Panc1 (cell line): ENCODE data around the gene OR1L1. TPM values are rescaled to one million over a fixed set of nuclear protein-coding genes. Genes with fewer than 3 reads are reported as not detected.
A peak's percentile ranks its signal among the peaks of the same experiment; 100 is the strongest.

Experiments
- ATAC-seq: fragments of 200-7000 bp; cut with Tn5 transposase; 2 replicates; pipeline ENCODE4 v1.9.1; 2020; ENCODE audit warnings: mild to moderate bottlenecking, moderate library complexity
- BruUV-seq: library from RNA; stranded (reverse); fragments of 400-500 nt; replicated peaks from 2 replicates; lab custom pipeline; 2021; lab: Mats Ljungman, UMichigan
- CTCF ChIA-PET: fragments of 300-600 bp; sonication (Branson Sonifier 250); formaldehyde crosslinking; loops from one replicate; lab custom pipeline; 2022; ENCODE audit warnings: antibody characterized with exemption; lab: Charles Lee
- POLR2A ChIA-PET: fragments of 300-600 bp; sonication (Branson Sonifier 250); formaldehyde crosslinking; loops from one replicate; lab custom pipeline; 2022; ENCODE audit warnings: antibody characterized with exemption; lab: Charles Lee
- DNase-seq: peaks from one replicate; pipeline ENCODE4 v3.0.0-alpha.2; 2010; ENCODE audit warnings: low read depth, low spot score
- H3K27ac ChIP-seq: 2 replicates; pipeline ENCODE4 v1.5.1; 2011; ENCODE audit warnings: mild to moderate bottlenecking, low read length, inconsistent platforms
- H3K27me3 ChIP-seq: fragments of 200-500 bp; sonication (Bioruptor generic); 2 replicates; pipeline ENCODE4 v1.6.0; 2014; ENCODE audit warnings: low read length, inconsistent platforms; ENCODE audit not compliant: control insufficient read depth, insufficient read depth
- H3K36me3 ChIP-seq: fragments of 200-500 bp; sonication (Bioruptor generic); 2 replicates; pipeline ENCODE4 v1.5.1; 2014; ENCODE audit warnings: inconsistent platforms, mild to moderate bottlenecking, low read length, moderate library complexity; ENCODE audit not compliant: control insufficient read depth, insufficient read depth
- H3K4me1 ChIP-seq: 2 replicates; pipeline ENCODE4 v1.5.1; 2011; ENCODE audit warnings: inconsistent platforms, mild to moderate bottlenecking, low read length, moderate library complexity; ENCODE audit not compliant: control insufficient read depth, insufficient read depth
- H3K4me3 ChIP-seq, 2 experiments: 2 replicates each; pipeline ENCODE4 v1.5.1; 2011 to 2012; ENCODE audit warnings: low read depth in 2 of 2, low read length in 2 of 2, mild to moderate bottlenecking in 2 of 2, inconsistent platforms in 1 of 2, moderate library complexity in 1 of 2
- H3K9me3 ChIP-seq: fragments of 200-500 bp; sonication (Bioruptor generic); 2 replicates; pipeline ENCODE4 v1.5.1; 2014; ENCODE audit warnings: low read depth, mild to moderate bottlenecking, inconsistent platforms, low read length, moderate library complexity; ENCODE audit not compliant: control insufficient read depth, insufficient read depth
- CTCF ChIP-seq: fragments of 450-650 bp; IDR thresholded peaks from 2 replicates; pipeline ENCODE4 v1.5.1; 2017; ENCODE audit warnings: mild to moderate bottlenecking
- POLR2AphosphoS5 ChIP-seq: IDR thresholded peaks from 2 replicates; pipeline ENCODE4 v1.6.1; 2012; ENCODE audit warnings: mild to moderate bottlenecking, low read depth, low read length, moderate library complexity
- REST ChIP-seq, 2 experiments: IDR thresholded peaks; 2 replicates each; pipeline ENCODE4 v1.6.1; 2011 to 2012; ENCODE audit warnings: low read depth in 2 of 2, control low read depth in 1 of 2, low read length in 1 of 2, mild to moderate bottlenecking in 1 of 2, moderate library complexity in 1 of 2; ENCODE audit not compliant: insufficient read depth in 1 of 2
- SIN3A ChIP-seq: IDR thresholded peaks from 2 replicates; pipeline ENCODE4 v1.6.1; 2012; ENCODE audit warnings: low read depth, mild to moderate bottlenecking, low read length, moderate library complexity, borderline replicate concordance; ENCODE audit not compliant: insufficient read depth
- TCF7L2 ChIP-seq: IDR thresholded peaks from 2 replicates; pipeline ENCODE4 v1.6.1; 2011; ENCODE audit warnings: mild to moderate bottlenecking, low read depth, low read length, inconsistent platforms
- in situ Hi-C: cut with HindIII; loops from 2 replicates; pipeline ENCODE4 v1.10.0; 2016; ENCODE audit warnings: low sequenced_read_pairs, low pct_unique_long_range_greater_than_20kb
- intact Hi-C: fragments of 100-400 bp; cut with micrococcal nuclease; formaldehyde crosslinking; loops from one replicate; pipeline ENCODE4 v1.10.0; 2022; ENCODE audit not compliant: unreplicated experiment
- total RNA-seq: library from RNA; stranded (reverse); gene quantifications from one replicate; pipeline ENCODE4 v1.2.1, GENCODE V29; 2021; ENCODE audit not compliant: unreplicated experiment

The OR1L1 gene
- total RNA-seq, 1 experiment from 2014 or later = not detected

GRCh38 chr9:122619996-122620395 is 41.5 kb upstream of the OR1L1 start:
- ATAC-seq (no peak), DNase-seq (no peak)
- no TSS peak for BruUV-seq
- H3K27ac ChIP-seq = no peak overlapping the region
- H3K4me1 ChIP-seq = no peaks in the 10 kb centered on the region
- intact Hi-C loops = no loop called here
- TF ChIP-seq SIN3A (no peak), CTCF (no peak), REST (IDR thresholded peaks at IDR 0.05; ENCODE audit: insufficient read depth in 1 of 2, low read depth in 2 of 2, low read length in 1 of 2) (no peak), POLR2AphosphoS5 (no peak), TCF7L2 (no peak)
- no peaks in the 10 kb centered on the region for H3K36me3 ChIP-seq
- CTCF ChIA-PET = no interaction called here
- POLR2A ChIA-PET = no interaction called here
- in situ Hi-C loops = no loop called here
- no peak overlapping the region for H3K4me3 ChIP-seq
- H3K9me3 ChIP-seq = no peaks in the 10 kb centered on the region
- H3K27me3 ChIP-seq = no peaks in the 10 kb centered on the region

GRCh38 chr9:122642226-122642625 is 19.3 kb upstream of the OR1L1 start:
- ChIA-PET CTCF (no interaction called here), POLR2A (no interaction called here)
- BruUV-seq = no TSS peak
- intact Hi-C loops = no loop called here
- Histone ChIP-seq H3K4me1 (no peaks in the 10 kb centered on the region), H3K27me3 (no peaks in the 10 kb centered on the region), H3K9me3 (no peaks in the 10 kb centered on the region), H3K27ac (no peak overlapping the region), H3K36me3 (no peaks in the 10 kb centered on the region), H3K4me3 (no peak overlapping the region)
- in situ Hi-C loops = no loop called here
- no peak for ATAC-seq
- TF ChIP-seq TCF7L2 (no peak), POLR2AphosphoS5 (no peak), CTCF (no peak), SIN3A (no peak), REST (IDR thresholded peaks at IDR 0.05; ENCODE audit: insufficient read depth in 1 of 2, low read depth in 2 of 2, low read length in 1 of 2) (peak; percentile 63 to 72; a peak in 3 of 4 replicates)
- no peak for DNase-seq
